ENCODE measurements around the gene BRMS1L.

GRCh38 chr14:35797796-35798195, 28.3 kb upstream of the BRMS1L start:
- TF ChIP-seq, protein P1, sequence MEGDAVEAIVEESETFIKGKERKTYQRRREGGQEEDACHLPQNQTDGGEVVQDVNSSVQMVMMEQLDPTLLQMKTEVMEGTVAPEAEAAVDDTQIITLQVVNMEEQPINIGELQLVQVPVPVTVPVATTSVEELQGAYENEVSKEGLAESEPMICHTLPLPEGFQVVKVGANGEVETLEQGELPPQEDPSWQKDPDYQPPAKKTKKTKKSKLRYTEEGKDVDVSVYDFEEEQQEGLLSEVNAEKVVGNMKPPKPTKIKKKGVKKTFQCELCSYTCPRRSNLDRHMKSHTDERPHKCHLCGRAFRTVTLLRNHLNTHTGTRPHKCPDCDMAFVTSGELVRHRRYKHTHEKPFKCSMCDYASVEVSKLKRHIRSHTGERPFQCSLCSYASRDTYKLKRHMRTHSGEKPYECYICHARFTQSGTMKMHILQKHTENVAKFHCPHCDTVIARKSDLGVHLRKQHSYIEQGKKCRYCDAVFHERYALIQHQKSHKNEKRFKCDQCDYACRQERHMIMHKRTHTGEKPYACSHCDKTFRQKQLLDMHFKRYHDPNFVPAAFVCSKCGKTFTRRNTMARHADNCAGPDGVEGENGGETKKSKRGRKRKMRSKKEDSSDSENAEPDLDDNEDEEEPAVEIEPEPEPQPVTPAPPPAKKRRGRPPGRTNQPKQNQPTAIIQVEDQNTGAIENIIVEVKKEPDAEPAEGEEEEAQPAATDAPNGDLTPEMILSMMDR (conservative IDR thresholded peaks at IDR 0.05; ENCODE audit: low read length) = no peak
- no peak for TF ChIP-seq EZH2phosphoT487 (IDR thresholded peaks at IDR 0.05; ENCODE audit: borderline replicate concordance)

All from Loucy (cell line).